OCI-LY3 (cell line): ENCODE data around the gene BABAM2.
"Not testable (repeated sequence)": the region's sequence is repeated elsewhere in the genome, so short reads cannot be mapped to it uniquely, and the experiment has no call there.

ENCODE experiments used
- H2AFZ ChIP-seq: fragments of 200-600, 300-600 bp; shearing (Covaris generic); 2 replicates; pipeline ENCODE4 v1.6.0; 2014; ENCODE audit warnings: antibody characterized with exemption, low read depth, low read length
- H3K27ac ChIP-seq: fragments of 200-600, 300-600 bp; sonication (generic); 2 replicates; pipeline ENCODE4 v1.5.1; 2014; ENCODE audit warnings: mild to moderate bottlenecking, low read length, moderate library complexity, mixed read lengths
- H3K27me3 ChIP-seq: fragments of 200-600, 300-600 bp; sonication (generic); 2 replicates; pipeline ENCODE4 v1.6.1; 2014; ENCODE audit warnings: low read depth, low read length, mixed read lengths
- H3K36me3 ChIP-seq: fragments of 200-600, 300-600 bp; sonication (generic); replicated peaks from 2 replicates; pipeline ENCODE3; 2014; ENCODE audit warnings: low read depth, low read length, mixed read lengths
- H3K4me1 ChIP-seq: fragments of 300-600, 200-600 bp; sonication (generic); 2 replicates; pipeline ENCODE4 v1.6.1; 2014; ENCODE audit warnings: low read length, mixed read lengths
- H3K4me2 ChIP-seq: fragments of 200-600, 300-600 bp; sonication (generic); 2 replicates; pipeline ENCODE4 v1.6.1; 2014; ENCODE audit warnings: low read length, mixed read lengths
- H3K4me3 ChIP-seq: fragments of 300-600, 200-600 bp; sonication (generic); 2 replicates; pipeline ENCODE4 v1.5.1; 2014; ENCODE audit warnings: antibody characterized with exemption, mild to moderate bottlenecking, low read length, moderate library complexity
- H3K79me2 ChIP-seq: fragments of 300-600, 200-600 bp; shearing (Covaris generic); 2 replicates; pipeline ENCODE4 v1.6.1; 2014; ENCODE audit warnings: mild to moderate bottlenecking, low read length, mixed read lengths
- H3K9ac ChIP-seq: fragments of 300-600, 200-600 bp; shearing (Covaris generic); 2 replicates; pipeline ENCODE4 v1.6.0; 2014; ENCODE audit warnings: mild to moderate bottlenecking, low read length, moderate library complexity
- H3K9me3 ChIP-seq: fragments of 200-600, 300-600 bp; shearing (Covaris generic); 2 replicates; pipeline ENCODE4 v1.6.1; 2014; ENCODE audit warnings: low read length, mixed read lengths; ENCODE audit not compliant: insufficient read depth
- H4K20me1 ChIP-seq: fragments of 200-600, 300-600 bp; sonication (generic); 2 replicates; pipeline ENCODE4 v1.6.1; 2016; ENCODE audit warnings: low read length, mixed read lengths; ENCODE audit not compliant: insufficient read depth
- CTCF ChIP-seq: fragments of 200-600, 300-600 bp; sonication (generic); IDR thresholded peaks from 2 replicates; pipeline ENCODE4 v1.5.1; 2014; ENCODE audit warnings: antibody characterized with exemption, low read length, low read depth
- EZH2phosphoT487 ChIP-seq: fragments of 200-600 bp; shearing (Covaris generic); IDR thresholded peaks from 2 replicates; pipeline ENCODE4 v1.6.1; 2018; ENCODE audit warnings: antibody characterized with exemption, mixed run types, low read depth

BABAM2 gene

GRCh38 chr2:28332696-28333095, 442.2 kb downstream of the BABAM2 start:
- H3K27me3 ChIP-seq, result no peaks in the 10 kb centered on the region
- no peak overlapping the region for H3K9ac ChIP-seq
- peaks cover 8% of the 10 kb centered on the region for H3K4me1 ChIP-seq
- H3K4me3 ChIP-seq, result no peak overlapping the region
- no peak overlapping the region for H3K27ac ChIP-seq
- no peak overlapping the region for H2AFZ ChIP-seq
- H4K20me1 ChIP-seq, result no peaks in the 10 kb centered on the region
- no peak overlapping the region for H3K4me2 ChIP-seq
- H3K79me2 ChIP-seq, result no peaks in the 10 kb centered on the region
- H3K36me3 ChIP-seq, result no peaks in the 10 kb centered on the region
- TF ChIP-seq EZH2phosphoT487 (no peak), CTCF (no peak)
- H3K9me3 ChIP-seq, result no peaks in the 10 kb centered on the region

GRCh38 chr2:28333606-28334526, 443.3 kb downstream of the BABAM2 start:
- H4K20me1 ChIP-seq, result no peaks in the 10 kb centered on the region
- H3K4me3 ChIP-seq, result no peak overlapping the region
- no peak overlapping the region for H2AFZ ChIP-seq
- no peak overlapping the region for H3K27ac ChIP-seq
- no peak for TF ChIP-seq CTCF
- TF ChIP-seq EZH2phosphoT487, result no peak
- no peaks in the 10 kb centered on the region for H3K27me3 ChIP-seq
- H3K9ac ChIP-seq, result no peak overlapping the region
- no peaks in the 10 kb centered on the region for H3K4me1 ChIP-seq
- no peak overlapping the region for H3K4me2 ChIP-seq
- no peaks in the 10 kb centered on the region for H3K9me3 ChIP-seq
- no peaks in the 10 kb centered on the region for H3K79me2 ChIP-seq
- H3K36me3 ChIP-seq, result no peaks in the 10 kb centered on the region

GRCh38 chr2:28334527-28334894, 444.0 kb downstream of the BABAM2 start:
- Histone ChIP-seq H3K4me1 (no peaks in the 10 kb centered on the region), H3K9me3 (no peaks in the 10 kb centered on the region), H3K36me3 (no peaks in the 10 kb centered on the region), H3K27ac (no peak overlapping the region), H3K9ac (no peak overlapping the region), H4K20me1 (no peaks in the 10 kb centered on the region), H3K27me3 (no peaks in the 10 kb centered on the region), H3K79me2 (no peaks in the 10 kb centered on the region), H3K4me2 (no peak overlapping the region), H3K4me3 (no peak overlapping the region), H2AFZ (no peak overlapping the region)
- TF ChIP-seq EZH2phosphoT487 (no peak), CTCF (no peak)

DNA sequence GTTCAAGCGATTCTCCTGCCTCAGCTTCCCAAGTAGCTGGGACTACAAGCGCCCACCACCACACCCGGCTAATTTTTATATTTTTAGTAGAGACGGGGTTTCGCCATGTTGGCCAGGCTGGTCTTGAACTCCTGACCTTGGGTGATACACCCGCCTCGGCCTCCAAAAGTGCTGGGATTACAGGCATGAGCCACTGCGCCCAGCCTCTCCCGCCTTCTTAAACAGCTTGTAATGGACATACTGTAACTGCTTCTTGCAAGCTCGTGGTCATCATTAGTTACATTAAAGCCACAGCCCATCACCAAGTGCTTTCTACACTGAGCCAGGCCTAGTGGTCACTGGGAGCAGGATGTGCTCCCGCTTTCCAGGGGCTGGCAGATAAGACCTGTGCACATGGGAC, 444.7 kb downstream of the BABAM2 start:
- not testable (repeated sequence) for H3K9ac ChIP-seq, H3K27ac ChIP-seq, H3K4me3 ChIP-seq, H4K20me1 ChIP-seq, H3K4me2 ChIP-seq, H3K4me1 ChIP-seq, H3K36me3 ChIP-seq, H3K9me3 ChIP-seq, H2AFZ ChIP-seq, H3K79me2 ChIP-seq, H3K27me3 ChIP-seq
